B cell (primary cell): Measurements from ENCODE around the gene OSTC. TPM values are rescaled to one million over a fixed set of nuclear protein-coding genes. Genes with fewer than 3 reads are reported as not detected.

Source experiments
- ATAC-seq: fragments of 200-7000 bp; cut with Tn5 transposase; one replicate; pipeline ENCODE4 v1.10.0; 2021; ENCODE audit warnings: low read depth, mild to moderate bottlenecking, moderate number of reproducible peaks, moderate library complexity
- CTCF ChIA-PET: fragments of 350-600 bp; sonication (Branson Sonifier 250); formaldehyde crosslinking; loops from one replicate; lab custom pipeline; 2021; ENCODE audit warnings: antibody characterized with exemption, inconsistent platforms; lab: Charles Lee
- POLR2A ChIA-PET: fragments of 350-600 bp; sonication (Branson Sonifier 250); formaldehyde crosslinking; loops from one replicate; lab custom pipeline; 2021; ENCODE audit warnings: antibody characterized with exemption; lab: Charles Lee
- DNase-seq: peaks from one replicate; pipeline ENCODE4 v3.0.0; 2013
- H2AFZ ChIP-seq: 2 replicates; pipeline ENCODE4 v1.6.1; 2012; ENCODE audit warnings: mild to moderate bottlenecking, low read depth, low read length; ENCODE audit not compliant: insufficient read depth, poor library complexity, severe bottlenecking
- H3K27ac ChIP-seq, 2 donors: 1 replicate in 1 of 2; 2 replicates in 1 of 2; pipeline ENCODE4 v1.5.1; 2012 to 2013; ENCODE audit warnings: low read length in 2 of 2, mild to moderate bottlenecking in 2 of 2, moderate library complexity in 1 of 2
- H3K27me3 ChIP-seq, 4 experiments: fragments of 200-600 bp in 1 of 4; sonication (generic) in 1 of 4; replicated peaks in 1 of 4; 1 replicate in 2 of 4; 2 replicates in 2 of 4; pipeline versions ENCODE4 v1.6.1 to v1.7.0; 2013 to 2016; ENCODE audit warnings: low read length in 3 of 4, mild to moderate bottlenecking in 2 of 4, mixed read lengths in 1 of 4, moderate library complexity in 1 of 4; ENCODE audit not compliant: insufficient read depth in 4 of 4, control insufficient read depth in 3 of 4; ENCODE audit errors: control extremely low read depth in 1 of 4
- H3K36me3 ChIP-seq, 2 experiments: replicated peaks in 1 of 2; 1 replicate in 1 of 2; 2 replicates in 1 of 2; pipeline versions ENCODE4 v1.6.1 to v1.7.1; 2013; ENCODE audit warnings: low read length in 1 of 2; ENCODE audit not compliant: insufficient read depth in 2 of 2, control insufficient read depth in 1 of 2; ENCODE audit errors: control extremely low read depth in 1 of 2, extremely low read depth in 1 of 2
- H3K4me1 ChIP-seq, 2 donors: fragments of 200-600 bp in 1 of 2; sonication (generic) in 1 of 2; 1 replicate in 1 of 2; 2 replicates in 1 of 2; pipeline versions ENCODE4 v1.5.1 to v1.6.1; 2013 to 2017; ENCODE audit warnings: low read length in 2 of 2; ENCODE audit not compliant: control insufficient read depth in 2 of 2, insufficient read depth in 2 of 2
- H3K4me2 ChIP-seq: replicated peaks from 2 replicates; pipeline ENCODE3; 2012; ENCODE audit warnings: mild to moderate bottlenecking, low read depth, low read length; ENCODE audit not compliant: poor library complexity, severe bottlenecking
- H3K4me3 ChIP-seq, 5 experiments: fragments of 200-600 bp in 1 of 5; sonication (generic) in 1 of 5; 1 replicate in 3 of 5; 2 replicates in 2 of 5; pipeline versions ENCODE4 v1.5.1 to v1.7.0; 2011 to 2016; ENCODE audit warnings: low read length in 4 of 5, mild to moderate bottlenecking in 4 of 5, low read depth in 2 of 5, control low read depth in 1 of 5, moderate library complexity in 1 of 5; ENCODE audit not compliant: insufficient read depth in 1 of 5; ENCODE audit errors: control extremely low read depth in 1 of 5, extremely low read depth in 1 of 5
- H3K79me2 ChIP-seq: fragments of 200-600 bp; sonication (generic); one replicate; pipeline ENCODE4 v1.6.0; 2016; ENCODE audit warnings: low read length; ENCODE audit not compliant: control insufficient read depth, insufficient read depth
- H3K9ac ChIP-seq: fragments of 200-600 bp; sonication (generic); 2 replicates; pipeline ENCODE4 v1.6.1; 2017; ENCODE audit warnings: mild to moderate bottlenecking, low read length, moderate library complexity
- H3K9me3 ChIP-seq, 3 donors: one replicate each; pipeline versions ENCODE4 v1.6.1 to v1.7.1; 2013; ENCODE audit warnings: low read length in 2 of 3; ENCODE audit not compliant: control insufficient read depth in 2 of 3, insufficient read depth in 1 of 3; ENCODE audit errors: control extremely low read depth in 1 of 3
- H4K20me1 ChIP-seq: 2 replicates; pipeline ENCODE4 v1.6.0; 2012; ENCODE audit warnings: mild to moderate bottlenecking, low read length; ENCODE audit not compliant: insufficient read depth, control insufficient read depth, poor library complexity, severe bottlenecking
- H3K27ac Mint-ChIP-seq: one replicate; pipeline ENCODE4 v1.8.0; 2021; ENCODE audit warnings: mixed read lengths
- H3K27me3 Mint-ChIP-seq: one replicate; pipeline ENCODE4 v1.8.0; 2021; ENCODE audit warnings: mixed read lengths
- H3K4me1 Mint-ChIP-seq: one replicate; pipeline ENCODE4 v1.8.0; 2021; ENCODE audit warnings: mixed read lengths
- H3K4me3 Mint-ChIP-seq: one replicate; pipeline ENCODE4 v1.8.0; 2021; ENCODE audit warnings: mixed read lengths
- H3K9me3 Mint-ChIP-seq: one replicate; pipeline ENCODE4 v1.8.0; 2022; ENCODE audit warnings: mixed read lengths; ENCODE audit not compliant: insufficient read depth
- CTCF ChIP-seq: fragments of 200-600 bp; IDR thresholded peaks from one replicate; pipeline ENCODE4 v1.8.0; 2022; ENCODE audit warnings: antibody characterized with exemption, mild to moderate bottlenecking
- EZH2 ChIP-seq: IDR thresholded peaks from 2 replicates; pipeline ENCODE4 v1.6.1; 2012; ENCODE audit warnings: borderline replicate concordance, low read depth, mild to moderate bottlenecking, moderate library complexity, low read length; ENCODE audit not compliant: insufficient read depth, poor library complexity, severe bottlenecking
- WGBS: methylation state at CpG from one replicate; pipeline ENCODE4 v1.1.5; 2013; ENCODE audit warnings: missing lambda C conversion rate; ENCODE audit not compliant: insufficient coverage; 5-methylcytosine and 5-hydroxymethylcytosine counted together
- intact Hi-C: fragments of 100-400 bp; cut with micrococcal nuclease; formaldehyde crosslinking; loops from one replicate; pipeline ENCODE4 v1.10.0; 2022
- polyA plus RNA-seq: library from polyadenylated mRNA; depleted of rRNA; stranded (reverse); fragments of >200 nt; gene quantifications from 2 replicates; pipeline ENCODE4 v1.2.3, GENCODE V29; 2012
- total RNA-seq, 2 donors: library from RNA; stranded (reverse); fragments of 120-200 nt in 1 of 2; gene quantifications; 1 replicate in 1 of 2; 2 replicates in 1 of 2; pipeline versions ENCODE4 v1.2.3 to v1.2.4, GENCODE V29; 2013 to 2022

The OSTC gene
- total and polyA plus RNA-seq, 2 donors (not counting 1 experiment from before 2014, with no cell fraction given), result 33.3 to 38.9 TPM

- no peak overlapping the region for H3K27ac Mint-ChIP-seq
- Histone ChIP-seq H3K9me3 (peaks cover 0 to 6% (median 3%) of the 10 kb centered on the region in 3 donors), H2AFZ (no peak overlapping the region)
These were observed 39.0 kb upstream of the OSTC start for GRCh38 chr4:108611365-108611764.

GRCh38 chr4:108612365-108612764 is 38.0 kb upstream of the OSTC start:
- ChIA-PET POLR2A (no interaction called here), CTCF (no interaction called here)
- no peaks in the 10 kb centered on the region for H3K27me3 ChIP-seq
- no peak overlapping the region for H3K4me2 ChIP-seq
- Mint-ChIP-seq H3K27ac (no peak overlapping the region), H3K27me3 (no peaks in the 10 kb centered on the region), H3K9me3 (no peaks in the 10 kb centered on the region), H3K4me3 (no peak overlapping the region), H3K4me1 (no peaks in the 10 kb centered on the region)
- WGBS, result no CpG with 5 or more reads among the region's 6 CpGs
- ATAC-seq (no peak), DNase-seq (no peak)
- H3K27ac ChIP-seq, result no peak overlapping the region
- no peak overlapping the region for H2AFZ ChIP-seq
- H3K79me2 ChIP-seq, result no peaks in the 10 kb centered on the region
- peaks cover 0 to 3% (median 1%) of the 10 kb centered on the region in 3 donors for H3K9me3 ChIP-seq
- H3K36me3 ChIP-seq, result no peaks in the 10 kb centered on the region
- TF ChIP-seq CTCF (no peak), EZH2 (no peak)
- H3K4me3 ChIP-seq, result no peak overlapping the region
- H4K20me1 ChIP-seq, result no peaks in the 10 kb centered on the region
- no peaks in the 10 kb centered on the region for H3K4me1 ChIP-seq
- intact Hi-C loops, result no loop called here
- H3K9ac ChIP-seq, result no peak overlapping the region

More at GRCh38 chr4:108611365-108611764, 39.0 kb upstream of the OSTC start:
- Histone ChIP-seq H4K20me1 (no peaks in the 10 kb centered on the region), H3K4me3 (no peak overlapping the region), H3K27me3 (no peaks in the 10 kb centered on the region), H3K9ac (no peak overlapping the region), H3K36me3 (no peaks in the 10 kb centered on the region), H3K4me1 (no peaks in the 10 kb centered on the region), H3K79me2 (no peaks in the 10 kb centered on the region), H3K27ac (no peak overlapping the region), H3K4me2 (no peak overlapping the region)
- intact Hi-C loops, result no loop called here
- 90% methylated on average over 6 of the region's 10 CpGs for whole genome bisulfite sequencing
- POLR2A ChIA-PET, result no interaction called here
- H3K27me3 Mint-ChIP-seq, result no peaks in the 10 kb centered on the region
- no peaks in the 10 kb centered on the region for H3K4me1 Mint-ChIP-seq
- DNase-seq, result no peak
- H3K4me3 Mint-ChIP-seq, result no peak overlapping the region
- ATAC-seq, result no peak
- TF ChIP-seq CTCF (no peak), EZH2 (no peak)
- H3K9me3 Mint-ChIP-seq, result no peaks in the 10 kb centered on the region
- CTCF ChIA-PET, result no interaction called here
